ENCODE measurements around the gene IRX2.

GRCh38 chr5:2756211-2757152 is 5.0 kb upstream of the IRX2 start:
- TF ChIP-seq POLR2A (IDR thresholded peaks at IDR 0.05) (no peak), CTCF (IDR thresholded peaks at IDR 0.05) (no peak)

All from vagina (tissue), 2 donors.